SK-N-SH treated with all-trans-retinoic acid at 6 μM for 48 hours (cell line): ENCODE results near the gene GLYATL1.

ENCODE experiments used
- ARNTL ChIP-seq: fragments of 450-650 bp; formaldehyde crosslinking; IDR thresholded peaks from 2 replicates; pipeline ENCODE4 v1.5.0; 2020; ENCODE audit warnings: low read depth, mild to moderate bottlenecking, moderate library complexity, borderline replicate concordance
- CSDC2 ChIP-seq: fragments of 250-450 bp; sonication (Bioruptor Pico); IDR thresholded peaks from 2 replicates; pipeline ENCODE4 v1.5.0; 2020; ENCODE audit warnings: mild to moderate bottlenecking, moderate library complexity
- CSRNP3 ChIP-seq: fragments of 250-450 bp; sonication (Bioruptor Pico); IDR thresholded peaks from 2 replicates; pipeline ENCODE4 v1.5.1; 2021; ENCODE audit warnings: mild to moderate bottlenecking, moderate library complexity
- ESRRG ChIP-seq: fragments of 250-450 bp; sonication (Bioruptor Pico); IDR thresholded peaks from 2 replicates; pipeline ENCODE4 v1.6.1; 2021; ENCODE audit warnings: mild to moderate bottlenecking
- ISL1 ChIP-seq: fragments of 250-450 bp; sonication (Bioruptor Pico); IDR thresholded peaks from 2 replicates; pipeline ENCODE4 v2.1.2; 2022; ENCODE audit warnings: mild to moderate bottlenecking, moderate library complexity
- PPARA ChIP-seq: fragments of 250-450 bp; sonication (Bioruptor Pico); IDR thresholded peaks from 2 replicates; pipeline ENCODE4 v1.5.0; 2020; ENCODE audit warnings: mild to moderate bottlenecking, borderline replicate concordance
- RARB ChIP-seq: fragments of 250-450 bp; sonication (Bioruptor Pico); IDR thresholded peaks from 2 replicates; pipeline ENCODE4 v1.8.0; 2021; ENCODE audit warnings: mild to moderate bottlenecking, moderate library complexity
- TCF4 ChIP-seq: fragments of 250-450 bp; sonication (Bioruptor Pico); IDR thresholded peaks from 2 replicates; pipeline ENCODE4 v1.8.0; 2021; ENCODE audit warnings: mild to moderate bottlenecking, moderate library complexity, borderline replicate concordance
- ZFP30 ChIP-seq: fragments of 450-650 bp; formaldehyde crosslinking; IDR thresholded peaks from 2 replicates; pipeline ENCODE4 v1.5.0; 2022; ENCODE audit warnings: mild to moderate bottlenecking, moderate library complexity
- ZNF8 ChIP-seq: fragments of 450-650 bp; formaldehyde crosslinking; IDR thresholded peaks from 2 replicates; pipeline ENCODE4 v1.5.0; 2020; ENCODE audit warnings: mild to moderate bottlenecking, moderate library complexity

GRCh38 chr11:58992489-58992888, 53.2 kb downstream of the GLYATL1 start:
- TF ChIP-seq ARNTL (CRISPR knock-in tag) (no peak), ISL1 (CRISPR knock-in tag) (no peak), CSRNP3 (CRISPR knock-in tag) (no peak), ZFP30 (CRISPR knock-in tag) (no peak), TCF4 (CRISPR knock-in tag) (no peak), CSDC2 (CRISPR knock-in tag) (no peak), PPARA (no peak), ESRRG (CRISPR knock-in tag) (no peak), RARB (CRISPR knock-in tag) (no peak), ZNF8 (no peak)
